ENCODE data around the gene RPL29.

- TF ChIP-seq CTCF (IDR thresholded peaks at IDR 0.05; ENCODE audit: insufficient read depth, low read length, poor library complexity, severe bottlenecking) (no peak), EZH2phosphoT487 (conservative IDR thresholded peaks at IDR 0.05; ENCODE audit: low read length) (no peak)
These were observed 17.0 kb upstream of the RPL29 start for GRCh38 chr3:52012699-52013098.

Data from SU-DHL-6 (cell line).